AG04450 (cell line): ENCODE measurements around the gene TNFRSF12A. TPM values are rescaled to one million over a fixed set of nuclear protein-coding genes. Genes with fewer than 3 reads are reported as not detected.
A peak's percentile ranks its signal among the peaks of the same experiment; 100 is the strongest.

Experiments used
- CTCF ChIA-PET: fragments of 300-600, 350-600 bp; formaldehyde crosslinking; extraction: SDS; loops from one replicate; lab custom pipeline; 2022; ENCODE audit warnings: antibody characterized with exemption, inconsistent platforms; lab: Charles Lee
- POLR2A ChIA-PET: fragments of 350-600 bp; formaldehyde crosslinking; extraction: SDS; loops from one replicate; lab custom pipeline; 2021; ENCODE audit warnings: antibody characterized with exemption, inconsistent platforms; lab: Yijun Ruan, JAX
- DNase-seq: peaks from one replicate; pipeline ENCODE4 v3.0.0-alpha.2; 2011; ENCODE audit warnings: low read depth, low spot score
- H3K27ac ChIP-seq: one replicate; pipeline ENCODE4 v1.5.1; 2012; ENCODE audit warnings: low read depth, low read length, control low read depth
- H3K27me3 ChIP-seq: one replicate; pipeline ENCODE4 v1.6.0; 2012; ENCODE audit warnings: low read length; ENCODE audit not compliant: control insufficient read depth, insufficient read depth
- H3K4me3 ChIP-seq: 2 replicates; pipeline ENCODE4 v1.5.1; 2011; ENCODE audit warnings: mild to moderate bottlenecking, low read depth, low read length, control low read depth
- H3K9me3 ChIP-seq: 2 replicates; pipeline ENCODE4 v1.5.1; 2012; ENCODE audit warnings: low read length; ENCODE audit not compliant: control insufficient read depth, insufficient read depth
- polyA minus RNA-seq: library from RNA; depleted of rRNA, polyadenylated mRNA; stranded (reverse); fragments of >200 nt; gene quantifications from 2 replicates; pipeline ENCODE4 v1.2.3, GENCODE V29; 2011; rRNA and poly(A)+ RNA removed
- polyA plus RNA-seq: library from polyadenylated mRNA; depleted of rRNA; stranded (reverse); fragments of >200 nt; gene quantifications from 2 replicates; pipeline ENCODE4 v1.2.3, GENCODE V29; 2011; rRNA removed
- TF ChIP-seq, protein P1 (sequence below): IDR thresholded peaks from 2 replicates; pipeline ENCODE4 v1.5.1; 2011; ENCODE audit warnings: low read depth, low read length, control low read depth, inconsistent platforms

The TNFRSF12A gene, protein sequence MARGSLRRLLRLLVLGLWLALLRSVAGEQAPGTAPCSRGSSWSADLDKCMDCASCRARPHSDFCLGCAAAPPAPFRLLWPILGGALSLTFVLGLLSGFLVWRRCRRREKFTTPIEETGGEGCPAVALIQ
- 67.3 and 97.1 TPM in 2 replicates for polyA plus RNA-seq
- polyA minus RNA-seq, result 39.9 and 51.3 TPM in 2 replicates

DNA sequence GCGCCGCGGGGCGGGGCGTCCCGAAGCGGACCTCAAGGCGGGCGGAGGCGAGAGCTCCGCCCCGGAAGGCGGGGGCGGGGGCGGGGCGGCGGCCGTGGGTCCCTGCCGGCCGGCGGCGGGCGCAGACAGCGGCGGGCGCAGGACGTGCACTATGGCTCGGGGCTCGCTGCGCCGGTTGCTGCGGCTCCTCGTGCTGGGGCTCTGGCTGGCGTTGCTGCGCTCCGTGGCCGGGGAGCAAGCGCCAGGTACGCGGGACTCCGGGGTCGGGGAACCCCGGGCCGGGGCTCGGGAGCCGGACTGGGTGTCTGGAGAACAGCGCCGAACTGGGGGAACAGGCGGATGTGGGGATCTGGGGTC, at the start of gene TNFRSF12A:
Gene TNFRSF12A (plus strand): TSS at position 122 of the 357 bp plus-strand sequence. CDS start 30 bp downstream, at position 152.
- no peak for DNase-seq
- ChIA-PET POLR2A (interaction anchor here (0.8 to 3.8 kb wide), 9 partner anchors 8 to 129 kb away, joined by 3 to 30 read pairs (median 8); partner anchors contain the start of gene PKMYT1), CTCF (interaction anchor here (0.6 to 3.1 kb wide), 4 partner anchors 9 to 137 kb away, joined by 3 to 13 read pairs (median 3); partner anchors contain the start of gene FLYWCH2)
- peak within 1 kb of the TSS; percentile 94 for H3K4me3 ChIP-seq
- H3K27me3 ChIP-seq, result peaks cover 5% of the 10 kb centered on the region
- TF ChIP-seq, protein P1, sequence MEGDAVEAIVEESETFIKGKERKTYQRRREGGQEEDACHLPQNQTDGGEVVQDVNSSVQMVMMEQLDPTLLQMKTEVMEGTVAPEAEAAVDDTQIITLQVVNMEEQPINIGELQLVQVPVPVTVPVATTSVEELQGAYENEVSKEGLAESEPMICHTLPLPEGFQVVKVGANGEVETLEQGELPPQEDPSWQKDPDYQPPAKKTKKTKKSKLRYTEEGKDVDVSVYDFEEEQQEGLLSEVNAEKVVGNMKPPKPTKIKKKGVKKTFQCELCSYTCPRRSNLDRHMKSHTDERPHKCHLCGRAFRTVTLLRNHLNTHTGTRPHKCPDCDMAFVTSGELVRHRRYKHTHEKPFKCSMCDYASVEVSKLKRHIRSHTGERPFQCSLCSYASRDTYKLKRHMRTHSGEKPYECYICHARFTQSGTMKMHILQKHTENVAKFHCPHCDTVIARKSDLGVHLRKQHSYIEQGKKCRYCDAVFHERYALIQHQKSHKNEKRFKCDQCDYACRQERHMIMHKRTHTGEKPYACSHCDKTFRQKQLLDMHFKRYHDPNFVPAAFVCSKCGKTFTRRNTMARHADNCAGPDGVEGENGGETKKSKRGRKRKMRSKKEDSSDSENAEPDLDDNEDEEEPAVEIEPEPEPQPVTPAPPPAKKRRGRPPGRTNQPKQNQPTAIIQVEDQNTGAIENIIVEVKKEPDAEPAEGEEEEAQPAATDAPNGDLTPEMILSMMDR, result no peak
- peak within 1 kb of the TSS; percentile 99 for H3K27ac ChIP-seq
- H3K9me3 ChIP-seq, result no peaks in the 10 kb centered on the region; the same call in 1 of the 2 replicates

DNA sequence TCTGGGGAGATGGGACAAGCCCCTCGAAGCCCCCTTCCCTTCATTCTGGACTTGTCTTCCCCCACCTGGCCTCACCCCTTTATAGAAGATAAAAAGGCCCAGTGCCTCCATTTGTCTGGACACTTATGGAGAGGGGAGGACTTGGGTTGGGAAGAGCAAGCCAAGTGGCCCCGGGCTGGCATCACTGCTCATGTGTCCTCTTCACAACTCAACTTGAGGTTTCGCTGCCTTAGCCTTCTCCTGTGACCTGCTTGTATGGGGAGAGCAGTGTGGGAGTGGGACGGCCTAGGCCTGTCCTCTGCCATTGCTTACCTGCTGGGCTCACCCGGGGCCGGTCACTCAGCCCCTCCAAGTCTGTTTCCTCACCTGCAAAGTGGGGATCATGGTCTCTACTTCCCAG, 49.6 kb upstream of the TNFRSF12A start:
- TF ChIP-seq, protein P1, result no peak
- Histone ChIP-seq H3K27me3 (peaks cover 6% of the 10 kb centered on the region), H3K4me3 (peak overlapping the region; percentile 64; the same call in 1 of the 2 replicates), H3K27ac (no peak overlapping the region), H3K9me3 (peaks cover 4% of the 10 kb centered on the region; the same call in 1 of the 2 replicates)
- CTCF ChIA-PET, result interaction anchor here (0.7 to 1.2 kb wide), 2 partner anchors 8 to 12 kb away, joined by 3 read pairs; no protein-coding TSS in a partner anchor
- POLR2A ChIA-PET, result interaction anchor here (0.8 to 1.7 kb wide), 3 partner anchors 10 to 65 kb away, joined by 3 to 10 read pairs (median 7); partner anchors contain the start of gene PKMYT1
- no peak for DNase-seq

DNA sequence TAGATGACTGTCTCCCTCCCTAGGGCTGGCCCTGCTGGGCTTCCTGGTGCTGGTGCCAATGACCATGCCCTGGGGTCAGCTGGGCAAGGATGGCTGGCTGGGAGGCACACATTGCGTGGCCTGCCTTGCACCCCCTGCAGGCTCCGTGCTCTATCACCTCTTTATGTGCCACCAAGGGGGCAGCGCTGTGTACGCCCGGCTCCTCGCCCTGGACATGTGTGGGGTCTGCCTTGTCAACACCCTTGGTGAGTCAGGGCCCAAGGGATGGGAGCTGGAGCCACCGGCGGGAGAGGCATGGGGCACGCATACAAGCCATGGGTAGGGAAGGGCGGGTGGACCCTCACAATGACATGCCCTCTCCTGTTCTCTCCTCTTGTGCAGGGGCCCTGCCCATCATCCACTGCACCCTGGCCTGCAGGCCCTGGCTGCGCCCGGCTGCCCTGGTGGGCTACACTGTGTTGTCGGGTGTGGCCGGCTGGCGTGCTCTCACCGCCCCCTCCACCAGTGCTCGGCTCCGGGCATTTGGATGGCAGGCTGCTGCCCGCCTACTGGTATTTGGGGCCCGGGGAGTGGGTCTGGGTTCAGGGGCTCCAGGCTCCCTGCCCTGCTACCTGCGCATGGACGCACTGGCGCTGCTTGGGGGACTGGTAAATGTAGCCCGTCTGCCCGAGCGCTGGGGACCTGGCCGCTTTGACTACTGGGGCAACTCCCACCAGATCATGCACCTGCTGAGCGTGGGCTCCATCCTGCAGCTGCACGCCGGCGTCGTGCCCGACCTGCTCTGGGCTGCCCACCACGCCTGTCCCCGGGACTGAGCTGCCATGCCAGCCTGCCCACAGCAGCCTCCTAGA, 48.8 kb upstream of the TNFRSF12A start:
- H3K4me3 ChIP-seq, result no peak overlapping the region
- H3K9me3 ChIP-seq, result peaks cover 4% of the 10 kb centered on the region; the same call in 1 of the 2 replicates
- DNase-seq, result no peak
- H3K27me3 ChIP-seq, result no peaks in the 10 kb centered on the region
- TF ChIP-seq, protein P1, result no peak
- H3K27ac ChIP-seq, result no peak overlapping the region
- ChIA-PET POLR2A (interaction anchor here (1.8 kb wide), 1 partner anchor 49 kb away, joined by 5 read pairs; the partner anchor contains the start of gene TNFRSF12A), CTCF (no interaction called here)

DNA sequence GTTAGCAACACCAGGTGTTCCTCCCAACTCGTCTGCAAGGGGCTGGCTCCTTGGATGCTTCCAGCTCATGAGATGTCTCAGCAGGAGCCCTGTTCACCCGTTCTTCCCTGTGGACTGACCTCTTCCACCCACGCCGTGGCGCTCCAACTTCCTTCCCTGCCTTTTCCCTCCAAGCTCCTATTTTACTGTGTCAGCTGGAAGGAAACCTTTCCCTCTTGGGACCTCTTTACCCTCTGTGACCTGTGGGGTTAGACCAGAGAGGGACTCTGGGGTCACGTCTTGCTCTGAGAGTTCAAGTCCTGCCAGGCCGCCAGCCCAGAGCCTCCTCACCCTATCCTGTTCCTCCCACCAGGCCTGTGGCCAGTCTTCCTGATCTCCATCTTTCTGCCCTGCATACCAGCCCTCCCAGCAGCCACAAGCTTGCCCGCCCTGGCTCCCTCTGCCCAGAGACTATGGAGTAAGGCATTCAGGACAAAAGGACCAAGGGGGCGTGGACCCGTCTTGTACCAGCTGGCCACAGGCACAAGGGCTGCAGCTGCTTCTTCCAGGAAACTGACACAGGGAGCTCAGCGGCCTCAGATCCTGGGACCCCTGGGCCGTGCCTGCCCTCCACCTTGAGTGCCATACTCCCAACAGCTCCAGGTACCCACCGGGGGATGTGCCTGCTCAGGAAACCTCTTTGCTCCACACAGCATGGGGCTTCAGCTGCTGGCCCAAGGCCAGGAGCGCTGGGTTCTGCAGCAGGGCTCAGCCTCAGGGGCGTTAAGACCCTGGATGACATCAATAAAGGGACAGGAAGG, 48.0 kb upstream of the TNFRSF12A start:
- Histone ChIP-seq H3K27ac (no peak overlapping the region), H3K27me3 (no peaks in the 10 kb centered on the region), H3K4me3 (no peak overlapping the region), H3K9me3 (peaks cover 4% of the 10 kb centered on the region; the same call in 1 of the 2 replicates)
- ChIA-PET CTCF (interaction anchor here (1.3 kb wide), 1 partner anchor 9 kb away, joined by 3 read pairs; no protein-coding TSS in a partner anchor), POLR2A (interaction anchor here (1.8 kb wide), 1 partner anchor 48 kb away, joined by 5 read pairs; the partner anchor contains the start of gene TNFRSF12A)
- DNase-seq, result no peak
- TF ChIP-seq, protein P1, result no peak
